NCI-H446 (cell line): ENCODE results near the gene DIAPH3.

Experiments used
- DNase-seq, 2 experiments: peaks; one replicate each; lab custom pipeline; 2025; lab: John Stamatoyannopoulos, UW

DIAPH3 gene

DNA sequence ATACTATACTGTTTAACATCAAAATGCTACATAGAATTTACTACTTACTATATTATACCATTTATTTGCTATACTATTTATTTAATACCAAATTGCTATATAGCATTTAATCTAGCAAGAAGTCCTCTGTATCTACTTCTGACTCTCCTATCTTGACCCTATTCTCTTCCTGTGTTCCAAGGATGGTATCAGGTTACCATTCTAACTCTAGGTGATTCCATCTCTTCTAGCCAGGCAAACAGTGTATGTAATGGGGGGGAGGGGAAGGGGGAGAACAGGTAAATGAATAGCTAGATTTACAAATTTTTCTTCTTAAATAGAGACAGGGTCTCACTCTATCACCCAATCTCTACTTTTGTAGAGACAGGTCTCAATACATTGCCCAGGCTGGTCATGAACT, 200.3 kb downstream of the DIAPH3 start:
- no peak for DNase-seq

DNA sequence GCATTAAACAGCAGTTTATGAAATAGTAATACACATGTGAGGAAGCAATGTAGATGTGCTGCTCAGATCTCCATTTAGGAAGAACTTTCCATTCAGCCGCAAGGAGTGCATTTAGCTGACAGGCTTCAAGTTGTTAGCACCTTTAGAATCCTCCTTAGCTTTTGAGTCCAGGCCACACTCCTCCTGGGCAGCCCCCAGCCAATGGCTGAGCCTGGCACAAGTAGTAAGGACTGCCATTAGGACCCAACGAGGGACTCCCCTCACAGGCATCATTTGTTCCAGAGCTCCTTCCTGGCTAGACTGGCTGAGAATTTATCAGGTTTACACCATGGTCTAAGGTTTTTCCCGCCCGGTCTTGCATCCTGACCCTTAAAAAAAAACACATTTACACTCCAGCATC, 201.4 kb downstream of the DIAPH3 start:
- DNase-seq = no peak

DNA sequence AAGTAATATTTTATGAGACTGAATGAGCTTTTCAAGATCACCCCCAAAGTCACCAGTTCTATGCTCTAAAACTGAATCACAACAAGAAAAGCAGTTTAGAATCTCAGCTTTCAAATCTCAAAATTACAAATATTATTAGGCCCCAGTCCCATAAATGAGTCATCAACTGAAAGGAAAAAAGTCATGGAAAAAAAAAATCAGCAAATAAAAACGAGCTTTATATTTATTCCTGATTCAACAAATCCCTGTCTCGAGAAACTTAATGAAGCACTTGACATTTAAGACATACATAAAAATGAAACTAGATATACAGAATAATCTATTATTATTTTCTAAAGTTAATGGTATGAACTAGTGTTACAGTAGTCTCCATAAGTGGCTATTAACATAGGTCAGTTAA, 203.0 kb downstream of the DIAPH3 start:
- no peak for DNase-seq

DNA sequence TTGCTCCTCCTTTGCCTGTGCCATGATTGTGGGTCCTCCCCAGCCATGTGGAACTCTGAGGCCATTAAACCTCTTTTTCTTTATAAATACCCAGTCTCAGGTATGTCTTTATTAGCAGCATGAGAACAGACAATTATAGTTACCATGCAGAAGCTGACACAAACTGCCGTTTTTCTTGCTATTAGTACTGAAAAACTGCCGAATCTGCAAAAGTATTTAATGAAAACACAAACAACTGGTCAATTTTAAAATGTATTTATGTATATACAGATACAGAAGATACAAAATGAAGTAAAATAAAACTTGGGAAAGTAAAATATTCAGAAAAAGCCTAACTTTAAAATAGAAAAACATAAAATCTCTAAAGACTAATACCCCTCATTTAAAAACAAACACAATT, 206.3 kb downstream of the DIAPH3 start:
- DNase-seq = no peak

DNA sequence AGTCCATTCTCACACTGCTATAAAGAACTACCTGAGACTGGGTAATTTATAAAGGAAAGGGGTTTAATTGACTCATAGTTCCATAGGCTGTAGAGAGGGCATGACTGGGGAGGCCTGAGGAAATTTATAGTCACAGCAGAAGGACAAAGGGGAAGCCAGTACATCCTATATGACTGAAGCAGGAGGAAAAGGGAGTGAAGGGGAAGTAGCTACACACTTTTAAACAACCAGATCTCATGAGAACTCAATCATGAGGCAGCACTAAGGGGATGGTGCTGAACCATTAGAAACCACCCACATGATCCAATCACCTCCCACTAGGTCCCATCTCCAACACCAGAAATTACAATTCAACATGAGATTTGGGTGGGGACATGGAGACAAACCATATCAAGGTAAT, 209.1 kb downstream of the DIAPH3 start:
- no peak for DNase-seq

DNA sequence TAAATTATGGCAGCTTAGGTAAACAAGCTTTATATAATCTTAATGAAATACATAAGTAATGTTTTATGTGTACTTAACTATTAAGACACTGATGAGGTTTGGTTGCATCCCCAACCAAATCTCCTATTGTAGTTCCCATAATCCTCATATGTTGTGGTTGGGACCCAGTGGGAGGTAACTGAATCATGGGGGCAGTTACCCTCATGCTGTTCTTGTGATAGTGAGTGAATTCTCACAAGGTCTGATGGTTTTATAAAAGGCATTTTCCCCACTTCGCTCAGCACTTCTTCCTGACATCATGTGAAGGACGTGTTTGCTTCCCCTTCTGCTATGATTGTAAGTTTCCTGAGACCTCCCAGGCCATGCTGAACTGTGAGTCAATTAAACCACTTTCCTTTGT, 212.7 kb downstream of the DIAPH3 start:
- DNase-seq = no peak

DNA sequence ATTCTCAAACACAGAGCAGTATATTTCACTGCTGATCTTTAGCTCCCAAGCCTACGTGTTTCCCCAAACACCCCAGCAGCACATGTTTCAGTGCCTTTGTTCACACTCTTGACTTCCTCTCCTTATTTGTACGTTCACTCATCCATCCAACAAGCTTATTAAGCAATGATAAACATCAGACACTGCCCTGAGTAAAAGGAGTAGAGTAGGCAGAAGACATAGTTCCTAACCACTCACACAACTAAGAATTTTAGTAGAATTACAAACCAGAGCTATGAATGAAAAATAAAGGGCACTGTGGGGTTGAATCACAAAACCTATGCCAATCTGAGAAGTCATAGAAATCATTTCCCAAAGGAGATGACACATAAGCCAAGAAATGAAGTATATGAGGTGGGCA, 213.5 kb downstream of the DIAPH3 start:
- no peak for DNase-seq

DNA sequence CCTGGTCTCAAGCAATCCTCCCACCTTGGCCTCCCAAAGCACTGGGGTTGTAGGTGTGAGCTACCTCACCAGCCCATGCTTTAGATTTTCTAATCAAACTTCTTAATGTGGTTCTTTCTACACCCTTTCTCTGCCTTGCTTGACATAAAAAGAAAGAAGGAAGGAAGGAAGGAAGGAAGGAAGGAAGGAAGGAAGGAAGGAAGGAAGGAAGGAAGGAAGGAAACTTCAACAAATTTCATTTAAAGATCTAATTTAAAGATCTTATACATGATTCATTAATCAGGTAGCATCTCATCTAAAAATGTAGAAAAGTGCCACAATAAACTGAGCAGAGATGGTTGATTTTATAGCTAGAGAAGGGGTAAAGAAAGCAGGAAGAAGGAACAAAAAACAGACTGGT, 215.0 kb downstream of the DIAPH3 start:
- no peak for DNase-seq

DNA sequence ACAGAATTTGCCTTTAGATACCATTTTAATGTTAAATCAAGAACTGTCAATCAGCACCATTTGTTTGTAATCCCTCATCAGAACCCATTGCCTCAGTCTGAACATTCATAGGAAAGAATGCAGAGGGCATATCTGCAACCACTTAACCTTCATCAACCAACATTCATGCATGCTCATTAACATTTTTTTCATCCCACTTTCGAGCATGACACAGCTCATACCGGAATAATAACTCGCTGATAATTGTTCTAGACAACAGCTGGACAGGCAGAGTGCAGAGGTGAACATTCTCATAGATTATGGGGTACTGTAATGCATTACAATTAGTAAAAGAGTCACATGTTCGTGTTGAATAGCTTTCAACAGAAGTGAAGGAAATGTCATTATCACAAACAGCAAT, 216.8 kb downstream of the DIAPH3 start:
- DNase-seq = no peak

DNA sequence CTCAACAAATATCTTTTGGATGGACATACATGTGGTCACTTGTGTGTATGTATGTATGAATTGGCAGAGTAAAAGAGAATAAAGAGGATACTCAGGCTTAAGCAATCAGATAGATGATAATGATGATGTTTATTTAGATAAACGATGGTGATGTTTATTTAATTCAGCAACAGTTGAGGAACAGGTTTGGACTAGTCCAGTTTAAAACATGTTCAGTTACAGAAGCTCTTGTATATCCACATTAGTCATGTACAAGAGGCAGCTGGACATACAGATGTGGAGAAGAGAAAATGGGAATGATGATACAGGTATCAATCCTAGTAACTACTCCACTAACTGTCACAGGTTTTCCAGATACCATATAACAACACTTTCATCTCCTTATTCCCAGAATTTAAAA, 232.1 kb downstream of the DIAPH3 start:
- no peak for DNase-seq

DNA sequence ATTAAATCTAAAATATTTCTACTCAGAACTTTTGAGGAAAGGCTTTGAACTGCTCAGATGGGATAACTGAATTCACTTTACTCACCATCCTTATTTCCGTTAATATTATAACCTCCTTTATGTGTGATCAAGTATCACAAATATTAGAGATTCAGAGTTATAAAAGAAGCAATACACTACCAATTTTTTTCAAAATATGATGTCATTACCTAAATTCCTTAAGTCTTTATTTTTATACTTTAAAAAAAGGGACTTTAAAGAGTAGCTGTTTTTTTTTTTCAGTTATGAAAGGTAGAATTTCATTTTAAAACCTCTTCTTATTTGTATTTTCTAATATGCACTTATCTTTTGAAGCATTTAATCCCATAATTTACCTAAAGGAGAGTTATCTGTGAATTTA, 239.5 kb downstream of the DIAPH3 start:
- DNase-seq = no peak

DNA sequence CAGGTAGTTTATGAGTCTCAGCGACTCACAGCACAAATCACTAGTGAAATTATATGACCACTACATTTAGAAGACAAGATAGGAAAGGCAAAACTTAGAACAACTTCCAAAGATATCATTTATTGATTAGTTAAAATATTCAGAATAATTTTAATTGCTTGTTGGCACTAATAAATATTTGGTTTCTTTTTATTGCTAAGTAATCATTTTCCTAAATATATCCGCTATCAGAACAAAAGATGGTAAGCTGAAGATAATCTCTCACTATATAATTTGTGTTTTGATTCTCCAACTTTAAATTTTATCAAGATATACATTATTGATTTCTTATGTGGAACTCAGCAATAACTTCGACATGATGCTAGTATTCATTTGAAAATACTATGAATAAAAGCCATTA, 248.5 kb downstream of the DIAPH3 start:
- DNase-seq = no peak

DNA sequence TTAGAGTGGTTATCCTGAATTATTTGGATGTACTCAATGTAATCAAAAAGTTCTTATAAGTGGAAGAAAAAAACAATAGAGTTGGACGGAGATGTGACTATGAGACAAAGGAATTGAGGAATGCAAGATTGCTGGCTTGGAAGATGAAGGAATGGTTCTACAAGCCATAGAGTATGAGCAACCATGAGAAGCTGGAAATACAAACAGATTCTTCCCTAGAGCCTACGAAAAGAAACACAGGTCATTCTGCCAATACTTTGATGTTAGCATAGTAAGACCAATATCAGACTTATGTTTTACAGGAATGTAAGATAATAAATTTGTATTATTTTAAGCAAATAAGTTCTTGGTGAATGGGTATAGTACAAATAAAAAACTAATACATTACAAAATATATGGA, 249.2 kb downstream of the DIAPH3 start:
- no peak for DNase-seq

DNA sequence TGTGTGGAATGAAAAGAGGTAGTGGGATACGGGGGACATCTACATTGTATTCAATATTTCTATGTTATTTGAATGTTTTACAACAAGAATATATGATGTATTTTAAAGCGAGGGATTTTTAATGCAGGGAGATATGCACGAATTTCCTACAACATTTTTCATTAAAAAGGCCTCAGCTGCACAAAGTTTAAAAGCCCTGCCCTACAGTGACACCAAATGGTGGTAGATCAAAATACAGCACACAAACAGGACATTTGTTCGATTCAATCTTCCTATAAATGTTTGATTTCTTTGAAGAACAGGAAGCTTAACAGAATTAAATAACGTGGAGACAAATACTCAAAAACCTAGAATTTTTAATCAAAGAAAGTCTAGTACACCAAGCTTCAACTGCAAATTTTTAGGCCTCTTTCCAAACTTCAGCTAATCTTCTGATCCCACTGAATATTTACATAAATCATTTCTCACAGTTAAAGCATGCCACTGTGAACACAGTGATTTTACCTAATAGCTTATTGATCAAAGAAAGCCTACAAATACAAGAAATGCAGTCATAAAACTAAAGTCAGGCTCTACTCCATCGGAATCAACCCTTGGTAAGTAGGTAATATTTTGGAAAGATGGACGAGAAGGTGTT, 257.2 kb downstream of the DIAPH3 start:
- DNase-seq = no peak

DNA sequence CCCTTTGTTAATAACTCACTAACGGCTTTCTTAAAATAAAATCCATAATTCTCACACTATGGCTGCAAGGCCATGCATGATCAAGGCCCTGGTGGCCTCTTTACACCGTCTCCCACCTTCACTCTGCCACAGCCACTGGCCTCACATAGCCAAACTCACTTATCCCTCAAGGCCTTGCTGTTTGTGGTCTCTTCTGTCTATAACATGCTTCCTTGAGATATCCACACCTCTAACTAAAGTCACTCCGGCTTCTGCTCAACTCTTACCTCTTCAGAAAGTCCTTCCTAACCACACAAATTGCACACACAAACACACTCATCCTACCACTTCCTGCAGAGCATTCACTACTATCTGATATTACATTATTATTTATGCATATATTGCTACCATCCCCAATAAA, 262.5 kb downstream of the DIAPH3 start:
- no peak for DNase-seq

DNA sequence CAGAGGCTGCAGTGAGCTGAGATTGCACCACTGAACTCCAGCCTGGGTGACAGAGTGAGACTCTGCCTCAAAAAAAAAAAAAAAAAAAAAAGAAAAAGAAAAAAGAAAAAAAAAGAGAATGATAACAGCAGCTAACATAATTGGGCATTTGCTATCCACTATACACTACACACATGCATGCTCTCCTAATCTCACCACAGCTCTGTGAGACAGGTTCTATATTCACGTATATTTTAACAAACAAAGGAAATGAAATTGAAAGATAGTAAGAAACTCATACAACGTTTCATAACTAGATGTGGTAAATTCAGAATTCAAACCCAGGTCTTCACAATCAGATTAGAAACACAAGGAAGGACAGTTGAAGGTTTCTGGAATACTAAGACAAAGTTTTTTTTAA, 265.7 kb downstream of the DIAPH3 start:
- no peak for DNase-seq

DNA sequence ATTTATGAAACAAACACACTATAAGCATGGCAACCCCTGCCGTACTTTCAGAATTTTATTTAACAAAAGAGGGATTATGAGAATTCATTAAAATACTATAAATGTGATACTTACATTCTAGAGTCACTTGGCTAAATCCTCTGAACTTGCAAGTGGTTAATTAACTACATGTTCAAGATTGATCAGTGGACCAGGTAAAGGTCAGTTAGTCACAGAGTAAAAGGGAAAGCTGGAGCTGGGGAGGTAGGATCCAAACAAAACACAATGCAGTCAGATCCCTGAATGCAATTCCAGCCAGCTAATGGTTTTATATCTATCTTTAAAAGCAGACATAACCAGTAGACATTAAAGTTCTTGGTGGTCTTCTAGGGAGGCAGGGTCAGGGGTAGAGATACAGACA, 270.5 kb downstream of the DIAPH3 start:
- no peak for DNase-seq

DNA sequence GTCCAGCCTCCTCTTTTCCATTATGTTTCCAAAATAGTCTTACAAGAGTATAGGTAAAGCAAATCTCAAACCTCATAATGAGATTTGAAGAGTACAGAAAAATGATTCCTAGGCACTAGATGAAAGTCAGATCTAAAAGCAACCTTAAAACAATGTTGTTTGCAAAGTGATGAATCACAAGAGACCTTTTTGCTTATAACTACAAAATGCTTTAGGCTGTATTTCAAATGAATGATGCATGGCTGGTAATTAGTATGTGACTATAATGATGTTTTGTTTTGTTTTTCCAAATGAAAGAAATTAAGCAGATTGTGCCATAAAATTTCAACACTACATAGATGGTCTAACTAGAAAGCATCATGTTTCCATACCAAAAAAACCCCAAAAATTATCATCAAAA, 272.7 kb downstream of the DIAPH3 start:
- DNase-seq = no peak

DNA sequence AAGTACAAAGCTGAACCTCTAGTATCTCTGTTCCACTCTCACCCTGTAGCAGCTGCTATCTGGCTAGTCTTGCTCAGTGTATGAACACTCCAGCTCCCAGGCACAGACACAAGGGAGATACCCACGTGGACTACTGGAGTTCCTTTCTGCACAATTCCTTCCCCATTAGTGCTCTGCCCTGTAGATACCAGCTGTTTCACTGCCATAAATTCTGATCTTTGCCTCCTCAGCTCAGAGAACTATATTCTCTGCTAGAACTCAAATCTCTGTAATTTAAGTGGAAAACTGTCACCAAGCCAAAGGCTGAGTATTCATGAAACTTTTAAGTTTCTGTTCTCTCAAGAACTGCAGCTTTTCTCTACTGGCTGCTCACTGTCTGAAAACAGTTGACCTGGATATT, 273.7 kb downstream of the DIAPH3 start:
- no peak for DNase-seq

DNA sequence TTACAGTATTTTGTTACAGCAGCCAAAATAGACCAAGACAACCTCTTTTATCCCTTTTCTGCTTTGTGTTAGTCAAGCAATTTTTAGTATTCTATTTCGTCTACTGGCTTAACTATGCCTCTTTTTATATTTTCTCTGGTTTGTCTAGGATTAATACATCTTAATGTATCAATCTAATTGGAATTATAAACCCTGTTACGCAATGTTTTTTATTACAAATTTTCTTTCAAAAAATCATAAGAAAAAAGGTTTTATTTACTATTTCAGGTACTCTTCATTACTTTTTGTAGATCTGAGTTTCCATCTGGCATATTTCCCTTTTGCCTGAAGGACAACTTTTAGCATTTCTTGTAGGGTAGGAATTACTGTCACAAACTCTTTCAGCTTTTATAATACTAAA, 275.3 kb downstream of the DIAPH3 start:
- no peak for DNase-seq

DNA sequence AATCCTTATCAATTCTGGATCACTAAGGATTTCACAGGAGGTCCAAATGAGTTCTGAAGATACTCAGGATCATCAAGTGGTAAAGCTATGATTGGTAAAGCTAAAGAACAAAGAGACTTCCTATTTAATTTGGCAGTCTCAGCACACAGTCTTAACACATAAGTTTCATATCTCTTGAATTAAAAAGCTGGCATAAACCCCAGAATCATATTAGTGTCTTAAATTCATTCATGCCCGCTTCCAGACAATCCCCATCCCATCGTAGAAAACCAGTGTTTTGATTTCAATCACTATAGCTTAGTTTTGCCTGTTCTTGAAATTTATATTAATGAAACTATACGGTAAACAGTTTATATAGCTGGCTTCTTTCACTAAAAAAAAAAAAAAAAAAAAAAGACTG, 278.7 kb downstream of the DIAPH3 start:
- DNase-seq = no peak

DNA sequence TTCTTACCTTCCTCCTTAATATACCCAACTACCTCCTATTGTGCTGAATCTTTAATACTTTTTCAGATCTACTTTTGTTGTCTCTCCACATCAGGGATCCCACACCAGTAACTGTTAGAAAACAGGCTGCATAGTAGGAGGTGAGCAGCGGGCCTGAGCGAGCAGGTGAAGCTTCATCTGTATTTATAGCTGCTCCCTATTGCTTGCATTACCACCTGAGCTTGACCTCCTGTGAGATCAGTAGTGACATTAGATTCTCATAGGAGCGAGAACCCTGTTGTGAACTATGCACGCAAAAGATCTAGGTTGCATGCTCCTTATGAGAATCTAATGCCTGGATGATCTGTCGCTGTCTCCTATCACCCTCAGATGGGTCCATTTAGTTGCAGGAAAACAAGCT, 279.8 kb downstream of the DIAPH3 start:
- no peak for DNase-seq

DNA sequence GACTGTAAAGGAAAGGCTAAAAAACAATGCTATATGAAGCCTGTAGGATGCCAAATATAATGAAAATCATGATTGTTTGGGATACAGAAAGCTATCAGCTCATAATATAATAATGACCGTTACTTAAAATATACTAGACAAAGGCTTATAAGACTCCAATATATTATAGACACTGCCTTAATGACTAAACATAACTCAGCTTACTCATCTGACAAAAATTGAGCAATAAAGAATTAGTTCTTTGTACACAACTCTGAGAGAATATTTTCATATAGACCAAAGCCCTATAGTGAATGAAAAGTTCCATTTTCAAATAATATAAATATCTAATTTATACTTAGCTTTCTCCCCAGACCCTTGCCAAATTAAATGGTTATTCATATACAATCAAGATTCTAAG, 283.3 kb downstream of the DIAPH3 start:
- DNase-seq = no peak

DNA sequence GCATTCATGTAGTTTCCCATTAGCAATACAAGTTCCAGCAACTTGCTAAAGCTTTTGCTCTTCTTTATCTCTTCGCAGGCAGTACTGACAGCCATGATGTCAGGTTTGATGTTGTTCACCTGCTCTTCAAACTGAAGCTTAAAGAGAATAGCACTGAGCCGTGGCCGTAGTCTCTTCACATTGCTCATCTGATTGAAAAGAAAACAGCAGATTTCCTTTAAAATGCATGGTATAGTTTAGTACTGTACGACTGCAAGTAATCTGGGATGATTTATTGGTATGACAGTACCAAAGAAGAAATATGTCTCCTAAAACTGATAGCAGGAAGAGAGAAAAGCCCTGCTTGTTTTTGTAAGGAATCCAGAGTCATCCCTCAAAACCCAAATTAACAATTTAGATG, 284.4 kb downstream of the DIAPH3 start:
- DNase-seq = no peak

DNA sequence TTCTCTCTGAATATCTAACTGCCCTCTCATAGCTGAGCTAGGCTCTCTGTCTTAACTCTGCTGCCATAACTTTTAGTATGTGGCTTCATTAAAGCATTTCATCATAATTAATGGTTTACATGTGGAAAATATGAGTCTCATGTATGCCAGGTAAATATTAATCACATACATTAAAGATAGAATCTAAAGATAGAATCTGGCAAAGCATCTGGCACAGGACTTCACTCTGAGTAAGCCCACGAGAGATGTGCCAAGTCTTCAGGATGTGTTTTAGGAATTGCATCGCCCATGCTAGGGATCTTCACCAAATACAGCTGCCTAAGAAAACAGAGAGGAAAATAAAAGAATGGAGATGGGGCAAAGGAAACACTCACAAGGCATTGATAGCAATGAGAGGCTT, 285.8 kb downstream of the DIAPH3 start:
- DNase-seq = peak in 1 of 2 experiments; percentile 22
